HFF-Myc (cell line): ENCODE results near the gene MTMR12.

ENCODE experiments used
- DNase-seq: peaks from one replicate; pipeline ENCODE4 v3.0.0-alpha.2; 2011; ENCODE audit warnings: low read depth; ENCODE audit errors: extremely low read depth
- H3K4me3 ChIP-seq: replicated peaks from 2 replicates; pipeline ENCODE4 v1.5.1; 2011; ENCODE audit warnings: low read depth, mild to moderate bottlenecking, control low read depth, low read length
- TF ChIP-seq, protein P1 (sequence below): IDR thresholded peaks from 2 replicates; pipeline ENCODE4 v1.5.1; 2012; ENCODE audit warnings: mild to moderate bottlenecking, low read depth, low read length, control low read depth; ENCODE audit errors: missing control alignments

Gene MTMR12

DNA sequence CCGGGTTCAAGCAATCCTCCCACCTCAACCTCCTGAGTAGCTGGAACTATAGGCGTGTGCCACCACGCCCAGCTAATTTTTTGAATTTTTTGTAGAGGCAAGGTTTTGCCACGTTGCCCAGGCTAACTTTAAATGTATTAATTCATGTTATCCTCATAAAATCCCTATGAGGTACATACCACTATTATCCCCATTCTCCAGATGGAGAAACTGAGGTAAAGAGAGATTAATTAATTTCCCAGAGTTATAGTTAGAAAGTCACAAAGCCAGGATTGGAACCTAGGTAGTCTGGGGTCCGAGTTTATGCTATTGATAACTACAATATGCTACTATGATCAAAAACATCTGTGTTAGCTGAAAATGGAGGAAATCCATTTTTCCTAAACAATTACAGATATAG lies 106.7 kb downstream of the MTMR12 start:
- no peak for DNase-seq
- H3K4me3 ChIP-seq = no peak overlapping the region
- TF ChIP-seq, protein P1, sequence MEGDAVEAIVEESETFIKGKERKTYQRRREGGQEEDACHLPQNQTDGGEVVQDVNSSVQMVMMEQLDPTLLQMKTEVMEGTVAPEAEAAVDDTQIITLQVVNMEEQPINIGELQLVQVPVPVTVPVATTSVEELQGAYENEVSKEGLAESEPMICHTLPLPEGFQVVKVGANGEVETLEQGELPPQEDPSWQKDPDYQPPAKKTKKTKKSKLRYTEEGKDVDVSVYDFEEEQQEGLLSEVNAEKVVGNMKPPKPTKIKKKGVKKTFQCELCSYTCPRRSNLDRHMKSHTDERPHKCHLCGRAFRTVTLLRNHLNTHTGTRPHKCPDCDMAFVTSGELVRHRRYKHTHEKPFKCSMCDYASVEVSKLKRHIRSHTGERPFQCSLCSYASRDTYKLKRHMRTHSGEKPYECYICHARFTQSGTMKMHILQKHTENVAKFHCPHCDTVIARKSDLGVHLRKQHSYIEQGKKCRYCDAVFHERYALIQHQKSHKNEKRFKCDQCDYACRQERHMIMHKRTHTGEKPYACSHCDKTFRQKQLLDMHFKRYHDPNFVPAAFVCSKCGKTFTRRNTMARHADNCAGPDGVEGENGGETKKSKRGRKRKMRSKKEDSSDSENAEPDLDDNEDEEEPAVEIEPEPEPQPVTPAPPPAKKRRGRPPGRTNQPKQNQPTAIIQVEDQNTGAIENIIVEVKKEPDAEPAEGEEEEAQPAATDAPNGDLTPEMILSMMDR = no peak

DNA sequence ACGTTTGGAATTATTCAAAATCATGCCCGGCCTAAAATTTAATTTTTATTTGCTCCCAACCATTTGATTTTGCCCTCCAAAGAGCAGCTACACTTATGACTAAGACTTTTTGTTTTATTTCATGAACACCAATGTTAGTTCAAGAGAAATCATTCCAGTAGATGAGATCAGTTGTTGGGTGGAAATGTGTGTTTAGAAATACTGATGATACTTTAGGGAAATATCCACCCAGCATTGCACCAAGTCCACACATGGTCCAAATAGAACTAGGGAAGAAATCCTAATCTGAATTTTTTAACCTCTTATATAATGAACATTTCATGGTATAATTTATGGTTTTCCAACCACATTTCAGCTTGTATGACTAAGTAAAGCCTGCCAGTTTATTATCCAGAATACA lies 110.3 kb downstream of the MTMR12 start:
- TF ChIP-seq, protein P1 = no peak
- no peak overlapping the region for H3K4me3 ChIP-seq

DNA sequence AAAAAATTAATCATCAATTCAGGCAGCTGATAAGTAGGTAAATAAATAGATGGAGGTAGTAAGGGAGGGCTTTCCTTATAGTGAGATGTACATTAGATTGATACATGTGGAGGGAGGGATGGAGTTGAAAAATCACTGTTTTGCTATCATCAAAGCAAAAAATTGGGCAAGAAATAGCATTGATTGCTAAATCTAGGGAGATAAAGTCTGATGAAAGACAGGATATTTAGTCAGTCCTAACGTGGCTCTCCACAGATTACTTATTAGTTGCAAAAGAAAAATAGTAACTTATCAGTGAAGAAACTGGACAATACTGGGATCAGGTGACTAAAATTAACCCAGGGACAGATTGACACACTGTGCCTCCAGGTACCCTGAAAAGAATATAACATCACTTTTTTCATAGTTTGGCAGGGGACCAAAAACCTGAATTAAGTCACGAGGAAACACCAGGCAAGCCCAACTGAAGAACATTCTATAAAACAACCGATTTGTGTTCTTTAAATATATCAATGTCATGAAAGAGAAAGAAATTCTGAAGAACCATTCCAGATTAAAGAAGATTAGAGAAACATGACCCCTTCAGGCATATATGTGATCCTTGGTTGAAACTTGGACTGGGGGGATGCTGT lies 111.5 kb downstream of the MTMR12 start:
- TF ChIP-seq, protein P1 = no peak
- no peak for DNase-seq
- no peak overlapping the region for H3K4me3 ChIP-seq

More for the DNA sequence above, 110.3 kb downstream of the MTMR12 start:
- DNase-seq = no peak

DNA sequence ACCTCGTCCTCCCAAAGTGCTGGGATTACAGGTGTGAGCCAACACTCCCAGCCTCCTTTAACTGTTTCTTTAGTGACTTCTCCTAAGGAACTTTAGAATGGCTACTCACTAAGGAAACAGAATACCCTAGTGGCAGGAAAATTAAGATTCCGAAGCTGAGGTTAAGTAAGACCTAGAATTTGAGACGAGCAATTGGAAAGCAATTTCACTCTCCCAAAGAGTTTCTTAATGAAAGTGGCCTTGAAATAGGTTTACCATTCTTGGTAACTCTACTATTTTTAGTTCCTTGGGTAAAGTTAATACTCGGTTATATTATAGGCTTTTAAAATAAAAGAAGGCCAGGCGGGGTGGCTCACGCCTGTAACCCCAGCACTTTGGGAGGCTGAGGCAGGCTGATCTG lies 115.7 kb downstream of the MTMR12 start:
- TF ChIP-seq, protein P1 = no peak
- DNase-seq = no peak
- H3K4me3 ChIP-seq = no peak overlapping the region

DNA sequence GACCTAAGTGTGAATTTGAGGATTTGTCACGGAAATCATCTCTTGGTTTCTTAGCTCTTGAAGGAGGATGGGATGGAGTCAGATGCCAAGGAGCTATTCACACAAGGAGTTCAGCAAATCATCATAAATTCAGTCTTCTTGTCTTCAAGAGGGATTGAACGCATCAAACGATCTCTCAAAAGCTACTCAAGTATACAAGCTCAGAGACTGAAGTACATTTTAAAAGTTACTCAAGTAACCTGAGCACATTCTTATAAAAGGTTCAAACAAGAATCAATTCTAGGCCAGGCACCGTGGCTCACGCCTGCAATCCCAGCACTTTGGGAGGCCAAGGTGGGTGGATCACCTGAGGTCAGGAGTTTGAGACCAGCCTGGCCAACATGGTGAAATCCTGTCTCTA lies 117.5 kb downstream of the MTMR12 start:
- no peak for DNase-seq
- TF ChIP-seq, protein P1 = no peak
- H3K4me3 ChIP-seq = no peak overlapping the region

DNA sequence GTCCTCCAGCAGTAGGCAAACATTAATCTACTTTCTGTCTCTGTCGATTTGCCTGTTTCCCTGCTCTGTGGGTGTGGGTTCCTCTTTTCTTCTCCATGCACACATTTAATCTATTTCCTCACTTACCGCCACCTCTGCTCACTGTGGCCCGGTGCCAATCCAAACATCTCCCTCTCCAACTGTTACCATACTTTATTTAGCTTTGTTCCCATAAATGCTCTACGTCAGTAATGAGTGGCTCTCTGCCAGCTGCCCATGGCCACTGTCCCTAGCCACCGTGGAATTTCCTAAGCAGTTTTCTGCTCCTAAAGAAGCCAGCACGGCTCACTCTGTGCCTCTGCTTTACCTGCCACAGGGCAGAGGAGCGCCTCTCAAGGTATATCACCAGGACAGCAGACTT lies 119.1 kb downstream of the MTMR12 start:
- DNase-seq = peak; percentile 68
- TF ChIP-seq, protein P1 = no peak
- H3K4me3 ChIP-seq = no peak overlapping the region

DNA sequence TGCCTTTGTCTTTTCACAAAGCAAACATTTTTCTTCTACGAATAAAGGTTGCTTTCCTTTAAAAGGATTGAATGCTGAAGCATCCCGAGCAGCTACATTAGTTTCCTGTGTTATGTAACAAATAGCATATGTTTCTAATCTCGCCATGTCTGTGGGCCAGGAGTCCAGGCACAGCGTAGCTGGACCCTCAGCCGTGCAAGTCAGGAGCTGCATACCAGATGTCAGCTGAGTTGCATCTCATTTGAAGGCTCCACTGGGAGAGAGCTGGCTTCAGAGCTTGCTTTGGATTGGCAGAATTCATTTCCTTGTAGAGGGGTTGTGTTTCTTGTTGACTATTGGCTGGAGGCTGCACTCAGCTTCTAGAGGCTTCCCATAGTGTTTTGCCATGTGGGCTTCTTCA lies 122.6 kb downstream of the MTMR12 start:
- TF ChIP-seq, protein P1 = no peak
- DNase-seq = peak; percentile 96
- no peak overlapping the region for H3K4me3 ChIP-seq
